DMS153 treated with DMSO at 0.1 percent for 48 hours (cell line): ENCODE data around the gene PPP4R4.

Experiments
- DNase-seq: peaks from one replicate; lab custom pipeline; 2025; ENCODE audit not compliant: unreplicated experiment; lab: John Stamatoyannopoulos, UW

Gene PPP4R4

GRCh38 chr14:94305620-94306019 is 131.5 kb downstream of the PPP4R4 start:
- no peak for DNase-seq

- no peak for DNase-seq
Observed at GRCh38 chr14:94306047-94306978, 132.2 kb downstream of the PPP4R4 start.

GRCh38 chr14:94307410-94307992 is 133.4 kb downstream of the PPP4R4 start:
- DNase-seq, result no peak

- DNase-seq, result no peak
Observed at GRCh38 chr14:94309721-94310120, 135.6 kb downstream of the PPP4R4 start.

- DNase-seq, result no peak
Observed at GRCh38 chr14:94310248-94310647, 136.1 kb downstream of the PPP4R4 start.

- DNase-seq, result no peak
Observed at GRCh38 chr14:94312481-94313246, 138.5 kb downstream of the PPP4R4 start.

GRCh38 chr14:94313991-94314655 is 140.0 kb downstream of the PPP4R4 start:
- no peak for DNase-seq

GRCh38 chr14:94314890-94315289 is 140.8 kb downstream of the PPP4R4 start:
- no peak for DNase-seq

GRCh38 chr14:94316692-94317091 is 142.6 kb downstream of the PPP4R4 start:
- no peak for DNase-seq

- no peak for DNase-seq
Observed at GRCh38 chr14:94317259-94317658, 143.1 kb downstream of the PPP4R4 start.

GRCh38 chr14:94320243-94320642 is 146.1 kb downstream of the PPP4R4 start:
- DNase-seq, result no peak

GRCh38 chr14:94321421-94322271 is 147.5 kb downstream of the PPP4R4 start:
- no peak for DNase-seq

GRCh38 chr14:94322648-94323570 is 148.8 kb downstream of the PPP4R4 start, which contains the start of gene SERPINA6:
SERPINA6 (minus strand) TSS chr14:94323336; CDS start chr14:94314648, 8,688 bp downstream.
- DNase-seq, result no peak

GRCh38 chr14:94328196-94328595 is 154.1 kb downstream of the PPP4R4 start:
- DNase-seq, result no peak
